HPDE6-E6E7 (cell line): Measurements from ENCODE around the gene NT5C1B.

Source experiments
- DNase-seq: peaks from one replicate; pipeline ENCODE4 v3.0.0; 2011; ENCODE audit warnings: missing footprints; ENCODE audit errors: extremely low spot score

NT5C1B gene

GRCh38 chr2:18599509-18600254 is 10.3 kb upstream of the NT5C1B start:
- DNase-seq: no peak

GRCh38 chr2:18598848-18599484 is 9.6 kb upstream of the NT5C1B start:
- no peak for DNase-seq

GRCh38 chr2:18597618-18598017 is 8.2 kb upstream of the NT5C1B start:
- DNase-seq: no peak

GRCh38 chr2:18596993-18597392 is 7.6 kb upstream of the NT5C1B start:
- DNase-seq: no peak

GRCh38 chr2:18593496-18593895 is 4.1 kb upstream of the NT5C1B start:
- DNase-seq: no peak

GRCh38 chr2:18592372-18592771 is 3.0 kb upstream of the NT5C1B start:
- no peak for DNase-seq

GRCh38 chr2:18588802-18589201 is 567 bp downstream of the NT5C1B start:
- DNase-seq: no peak

- DNase-seq: no peak
Measured at GRCh38 chr2:18588049-18588448, 1.3 kb downstream of the NT5C1B start.

- DNase-seq: no peak
Measured at GRCh38 chr2:18585526-18585925, 3.8 kb downstream of the NT5C1B start.

- no peak for DNase-seq
Measured at GRCh38 chr2:18584608-18584954, 4.8 kb downstream of the NT5C1B start.

- no peak for DNase-seq
Measured at GRCh38 chr2:18583905-18584607, 5.3 kb downstream of the NT5C1B start.

GRCh38 chr2:18580606-18581005 is 8.8 kb downstream of the NT5C1B start:
- DNase-seq: no peak

GRCh38 chr2:18578033-18578432 is 11.3 kb downstream of the NT5C1B start:
- DNase-seq: no peak

- DNase-seq: no peak
Measured at GRCh38 chr2:18566145-18566769, 23.1 kb downstream of the NT5C1B start.

- DNase-seq: no peak
Measured at GRCh38 chr2:18560797-18561085, 28.6 kb downstream of the NT5C1B start.

- peak; percentile 82 for DNase-seq
Measured at GRCh38 chr2:18560031-18560796, 29.2 kb downstream of the NT5C1B start, which contains the start of gene RDH14. Gene RDH14 (minus strand): TSS chr2:18560653. CDS start chr2:18560572, 81 bp downstream.

- no peak for DNase-seq
Measured at GRCh38 chr2:18559531-18560030, 29.8 kb downstream of the NT5C1B start.

GRCh38 chr2:18558458-18558857 is 30.9 kb downstream of the NT5C1B start:
- DNase-seq: no peak

GRCh38 chr2:18557121-18557520 is 32.2 kb downstream of the NT5C1B start:
- DNase-seq: no peak

GRCh38 chr2:18552351-18553077 is 36.9 kb downstream of the NT5C1B start:
- no peak for DNase-seq

GRCh38 chr2:18551623-18552022 is 37.7 kb downstream of the NT5C1B start:
- no peak for DNase-seq
